HCT116 (cell line): ENCODE data around the gene ID3. TPM values are rescaled to one million over a fixed set of nuclear protein-coding genes. Genes with fewer than 3 reads are reported as not detected.

ENCODE experiments used
- ATAC-seq: fragments of 200-7000 bp; cut with Tn5 transposase; 2 replicates; pipeline ENCODE4 v1.9.1; 2020; ENCODE audit warnings: mild to moderate bottlenecking, moderate library complexity
- BruUV-seq: library from RNA; stranded (reverse); fragments of 400-500 nt; replicated peaks from 2 replicates; lab custom pipeline; 2021; lab: Mats Ljungman, UMichigan
- CTCF ChIA-PET: fragments of 300-600 bp; sonication (Branson Sonifier 250); formaldehyde crosslinking; loops from one replicate; lab custom pipeline; 2021; ENCODE audit warnings: antibody characterized with exemption; lab: Charles Lee
- POLR2A ChIA-PET: fragments of 300-600, 350-600 bp; sonication (Branson Sonifier 250); formaldehyde crosslinking; loops from one replicate; lab custom pipeline; 2021; ENCODE audit warnings: antibody characterized with exemption; lab: Charles Lee
- RAD21 ChIA-PET, 2 experiments: fragments of 300-600 bp; sonication (Branson Sonifier 250); formaldehyde crosslinking; loops; one replicate each; lab custom pipeline; 2023; ENCODE audit warnings: low total read pairs in 2 of 2; ENCODE audit not compliant: uncharacterized antibody in 2 of 2, unreplicated experiment in 2 of 2, low non-redundant PET in 1 of 2; lab: Charles Lee
- DNase-seq: peaks from one replicate; pipeline ENCODE4 v3.0.0-alpha.2; 2010; ENCODE audit warnings: low read depth, low spot score
- H2AFZ ChIP-seq: fragments of 200-600 bp; shearing (Covaris generic), sonication (generic); 2 replicates; pipeline ENCODE4 v1.6.1; 2017; ENCODE audit warnings: low read depth, mixed run types, mixed read lengths, antibody characterized with exemption, low read length; ENCODE audit not compliant: poor library complexity, severe bottlenecking
- H3K27ac ChIP-seq: 2 replicates; pipeline ENCODE4 v1.5.1; 2012; ENCODE audit warnings: low read depth, low read length
- H3K27me3 ChIP-seq: fragments of 200-600 bp; sonication (generic); 2 replicates; pipeline ENCODE4 v1.6.1; 2016; ENCODE audit warnings: mixed run types, low read length, mixed read lengths; ENCODE audit not compliant: insufficient read depth
- H3K36me3 ChIP-seq, 2 experiments: fragments of 200-500 bp in 1 of 2; fragments of 200-600 bp in 1 of 2; sonication (Bioruptor generic) in 1 of 2; sonication (generic) in 1 of 2; 2 replicates each; pipeline versions ENCODE4 v1.5.1 to v1.6.1; 2014 to 2016; ENCODE audit warnings: low read length in 2 of 2, inconsistent platforms in 1 of 2, mixed read lengths in 1 of 2, mixed run types in 1 of 2; ENCODE audit not compliant: insufficient read depth in 2 of 2, control insufficient read depth in 1 of 2
- H3K4me1 ChIP-seq, 2 experiments: fragments of 200-600 bp in 1 of 2; sonication (generic) in 1 of 2; 2 replicates each; pipeline versions ENCODE4 v1.5.1 to v1.6.1; 2012 to 2017; ENCODE audit warnings: low read length in 2 of 2, inconsistent platforms in 1 of 2, mild to moderate bottlenecking in 1 of 2, mixed read lengths in 1 of 2, mixed run types in 1 of 2, moderate library complexity in 1 of 2; ENCODE audit not compliant: insufficient read depth in 2 of 2, control insufficient read depth in 1 of 2
- H3K4me2 ChIP-seq: fragments of 200-600 bp; sonication (generic); 2 replicates; pipeline ENCODE4 v1.6.1; 2017; ENCODE audit warnings: mixed run types, low read length, mixed read lengths
- H3K4me3 ChIP-seq, 2 experiments: fragments of 200-600 bp in 1 of 2; sonication (generic) in 1 of 2; replicated peaks in 1 of 2; 2 replicates each; pipeline ENCODE4 v1.5.1; 2011 to 2016; ENCODE audit warnings: low read length in 2 of 2, control low read depth in 1 of 2, low read depth in 1 of 2, mild to moderate bottlenecking in 1 of 2, mixed read lengths in 1 of 2, mixed run types in 1 of 2
- H3K79me2 ChIP-seq: fragments of 200-600 bp; sonication (generic); 2 replicates; pipeline ENCODE4 v1.6.1; 2017; ENCODE audit warnings: mild to moderate bottlenecking, mixed run types, low read length, moderate library complexity, mixed read lengths; ENCODE audit not compliant: insufficient read depth
- H3K9ac ChIP-seq: fragments of 200-600 bp; sonication (generic); 2 replicates; pipeline ENCODE4 v1.6.1; 2016; ENCODE audit warnings: low read length, mixed read lengths
- H3K9me2 ChIP-seq: fragments of 200-600 bp; sonication (generic), shearing (Covaris generic); 2 replicates; pipeline ENCODE4 v1.6.1; 2017; ENCODE audit warnings: mixed run types, mild to moderate bottlenecking, moderate library complexity; ENCODE audit not compliant: insufficient read depth
- H3K9me3 ChIP-seq, 2 experiments: fragments of 200-500 bp in 1 of 2; fragments of 200-600 bp in 1 of 2; sonication (Bioruptor generic) in 1 of 2; sonication (generic) in 1 of 2; 2 replicates each; pipeline ENCODE4 v1.6.1; 2014 to 2017; ENCODE audit warnings: low read length in 2 of 2, mixed read lengths in 2 of 2, inconsistent platforms in 1 of 2, low read depth in 1 of 2, mild to moderate bottlenecking in 1 of 2, mixed run types in 1 of 2, moderate library complexity in 1 of 2; ENCODE audit not compliant: control insufficient read depth in 1 of 2, insufficient read depth in 1 of 2
- H4K20me1 ChIP-seq: fragments of 200-600 bp; sonication (generic), shearing (Covaris generic); 2 replicates; pipeline ENCODE4 v1.6.1; 2017; ENCODE audit warnings: mixed run types, mild to moderate bottlenecking, moderate library complexity; ENCODE audit not compliant: insufficient read depth
- ATF3 ChIP-seq: IDR thresholded peaks from 2 replicates; pipeline ENCODE4 v1.6.1; 2012
- EZH2 ChIP-seq: fragments of 200-600 bp; sonication (generic); IDR thresholded peaks from 2 replicates; pipeline ENCODE4 v1.6.1; 2017; ENCODE audit warnings: antibody characterized with exemption, mixed run types
- POLR2AphosphoS5 ChIP-seq: IDR thresholded peaks from 2 replicates; pipeline ENCODE4 v1.6.1; 2011; ENCODE audit warnings: mild to moderate bottlenecking, low read depth, low read length, moderate library complexity
- SIN3A ChIP-seq: IDR thresholded peaks from 2 replicates; pipeline ENCODE4 v1.6.1; 2012; ENCODE audit warnings: low read depth
- intact Hi-C: fragments of 100-400 bp; cut with micrococcal nuclease; formaldehyde crosslinking; loops from 2 replicates; pipeline ENCODE4 v1.10.0; 2022
- total RNA-seq: library from RNA; stranded (reverse); gene quantifications from one replicate; pipeline ENCODE4 v1.2.1, GENCODE V29; 2021; ENCODE audit not compliant: unreplicated experiment
- TF ChIP-seq, protein P1 (sequence below), 3 experiments: fragments of 200-600 bp in 1 of 3; sonication (generic) in 1 of 3; IDR thresholded peaks in 2 of 3; conservative IDR thresholded peaks in 1 of 3; 2 replicates each; pipeline ENCODE4 v1.5.1; 2012 to 2017; ENCODE audit warnings: low read depth in 2 of 3, low read length in 2 of 3, antibody characterized with exemption in 1 of 3, borderline replicate concordance in 1 of 3, control low read depth in 1 of 3, mild to moderate bottlenecking in 1 of 3, mixed read lengths in 1 of 3, mixed run types in 1 of 3, moderate library complexity in 1 of 3; ENCODE audit not compliant: insufficient read depth in 1 of 3

ID3 gene
- total RNA-seq, 1 experiment from 2014 or later, result 183 TPM

GRCh38 chr1:23528250-23528978, 30.9 kb downstream of the ID3 start (continued):
- TF ChIP-seq EZH2, result no peak
- TF ChIP-seq POLR2AphosphoS5, result peak; percentile 59

DNA sequence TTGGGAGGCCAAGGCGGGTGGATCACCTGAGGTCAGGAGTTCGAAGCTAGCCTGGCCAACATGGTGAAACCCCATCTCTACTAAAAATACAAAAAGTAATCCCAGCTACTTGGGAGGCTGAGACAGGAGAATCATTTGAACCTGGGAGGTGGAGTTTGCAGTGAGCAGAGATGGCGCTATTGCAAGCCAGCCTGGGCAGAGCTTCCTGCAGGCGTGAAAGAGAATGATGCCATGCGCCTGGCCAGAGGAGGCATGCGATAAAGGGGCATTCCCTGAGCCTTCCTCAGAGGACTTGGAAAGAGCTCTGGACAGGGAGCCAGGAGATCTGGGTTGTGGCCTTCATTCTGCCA, 31.4 kb downstream of the ID3 start:
- CTCF ChIA-PET, result interaction anchor here (0.7 to 5.3 kb wide), 10 partner anchors 12 to 343 kb away, joined by 3 to 48 read pairs (median 6); no protein-coding TSS in a partner anchor
- no peaks in the 10 kb centered on the region for H3K9me2 ChIP-seq
- H3K4me3 ChIP-seq, result peak overlapping the region; percentile 25 to 84
- no peak for TF ChIP-seq SIN3A
- TF ChIP-seq, protein P1, sequence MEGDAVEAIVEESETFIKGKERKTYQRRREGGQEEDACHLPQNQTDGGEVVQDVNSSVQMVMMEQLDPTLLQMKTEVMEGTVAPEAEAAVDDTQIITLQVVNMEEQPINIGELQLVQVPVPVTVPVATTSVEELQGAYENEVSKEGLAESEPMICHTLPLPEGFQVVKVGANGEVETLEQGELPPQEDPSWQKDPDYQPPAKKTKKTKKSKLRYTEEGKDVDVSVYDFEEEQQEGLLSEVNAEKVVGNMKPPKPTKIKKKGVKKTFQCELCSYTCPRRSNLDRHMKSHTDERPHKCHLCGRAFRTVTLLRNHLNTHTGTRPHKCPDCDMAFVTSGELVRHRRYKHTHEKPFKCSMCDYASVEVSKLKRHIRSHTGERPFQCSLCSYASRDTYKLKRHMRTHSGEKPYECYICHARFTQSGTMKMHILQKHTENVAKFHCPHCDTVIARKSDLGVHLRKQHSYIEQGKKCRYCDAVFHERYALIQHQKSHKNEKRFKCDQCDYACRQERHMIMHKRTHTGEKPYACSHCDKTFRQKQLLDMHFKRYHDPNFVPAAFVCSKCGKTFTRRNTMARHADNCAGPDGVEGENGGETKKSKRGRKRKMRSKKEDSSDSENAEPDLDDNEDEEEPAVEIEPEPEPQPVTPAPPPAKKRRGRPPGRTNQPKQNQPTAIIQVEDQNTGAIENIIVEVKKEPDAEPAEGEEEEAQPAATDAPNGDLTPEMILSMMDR (IDR thresholded peaks at IDR 0.05 in 2 of 3, conservative IDR thresholded peaks at IDR 0.05 in 1 of 3; ENCODE audit: borderline replicate concordance in 1 of 3, insufficient read depth in 1 of 3, low read depth in 2 of 3, low read length in 2 of 3), result peak in 2 of 3 experiments; percentile 17 to 37; a peak in 3 of 6 replicates
- no peak for TF ChIP-seq ATF3
- peak overlapping the region; percentile 97 for H3K4me2 ChIP-seq
- DNase-seq (no peak), ATAC-seq (peak; percentile 24)
- H3K27me3 ChIP-seq, result no peaks in the 10 kb centered on the region
- H3K4me1 ChIP-seq, result peaks cover 51 to 78% of the 10 kb centered on the region in 2 experiments
- H2AFZ ChIP-seq, result no peak overlapping the region
- H4K20me1 ChIP-seq, result no peaks in the 10 kb centered on the region
- H3K36me3 ChIP-seq, result peaks cover 0 to 5% of the 10 kb centered on the region in 2 experiments; a peak in 1 of 4 replicates
- H3K27ac ChIP-seq, result peak overlapping the region; percentile 80
- intact Hi-C loops, result no loop called here
- 0 out of 2 replicates have a peak overlapping the region, but pooled peaks have one; percentile 91 for H3K9ac ChIP-seq
- no peaks in the 10 kb centered on the region for H3K9me3 ChIP-seq
- BruUV-seq, result no TSS peak
- RAD21 ChIA-PET, result interaction anchor here (0.5 to 1.5 kb wide), 8 partner anchors 11 to 110 kb away, joined by 3 to 7 read pairs (median 4); no protein-coding TSS in a partner anchor
- H3K79me2 ChIP-seq, result peaks cover 59% of the 10 kb centered on the region
- POLR2A ChIA-PET, result interaction anchor here (0.8 to 1.7 kb wide), 8 partner anchors 12 to 216 kb away, joined by 3 to 7 read pairs (median 4); partner anchors contain the start of genes ASAP3 and ELOA
